Endometrial microvascular endothelial cells (primary cell): ENCODE data around the gene ELFN1. TPM values are rescaled to one million over a fixed set of nuclear protein-coding genes. Genes with fewer than 3 reads are reported as not detected.

Experiments
- in situ Hi-C: cut with HindIII; loops from 2 replicates; pipeline ENCODE4 v1.10.0; 2017; ENCODE audit warnings: low sequenced_read_pairs, low pct_unique_long_range_greater_than_20kb; ENCODE audit errors: inconsistent ontology term
- total RNA-seq: library from RNA; depleted of rRNA; stranded (reverse); fragments of >200 nt; gene quantifications from one replicate; pipeline ENCODE4 v1.2.3, GENCODE V29; 2015; ENCODE audit errors: inconsistent ontology term

Gene ELFN1
- total RNA-seq, 1 donor from 2014 or later: 0.46 TPM

- in situ Hi-C loops: no loop called here
Observed at GRCh38 chr7:1794888-1795542, 124.9 kb downstream of the ELFN1 start.

Other genes with a start within 250 kb of the ELFN1 start
- 28.2 TPM for gene MICALL2, start 210.8 kb upstream of the ELFN1 start, total RNA-seq
- gene INTS1, start 165.9 kb upstream of the ELFN1 start, total RNA-seq: 70.4 TPM
- 18.1 TPM for gene MAFK, start 139.6 kb upstream of the ELFN1 start, total RNA-seq
- not detected for gene TMEM184A, start 114.1 kb upstream of the ELFN1 start, total RNA-seq
- 19.1 TPM for gene PSMG3, start 100.2 kb upstream of the ELFN1 start, total RNA-seq